Measurements from ENCODE around the gene KIZ.

The KIZ gene

DNA sequence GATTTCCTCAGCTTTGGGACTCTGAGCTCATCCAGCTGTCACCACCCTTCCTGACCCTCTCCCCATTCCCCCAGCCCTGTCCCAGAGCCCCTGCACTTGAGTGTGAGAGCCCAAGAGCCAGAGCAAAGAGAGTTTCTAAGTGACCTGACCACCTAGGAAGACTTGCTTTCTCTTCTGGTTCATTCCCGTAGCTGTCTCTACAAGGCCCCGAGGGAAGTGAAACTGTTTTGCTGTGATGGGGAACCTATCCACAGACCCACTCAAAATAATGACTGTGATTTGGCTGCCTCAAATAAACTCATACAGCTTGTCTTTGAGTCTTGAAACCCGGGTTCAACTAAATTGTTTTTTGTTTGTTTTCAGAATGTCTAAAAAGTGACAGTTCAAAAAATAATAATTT, 102.6 kb downstream of the KIZ start:
- TF ChIP-seq, protein P1, sequence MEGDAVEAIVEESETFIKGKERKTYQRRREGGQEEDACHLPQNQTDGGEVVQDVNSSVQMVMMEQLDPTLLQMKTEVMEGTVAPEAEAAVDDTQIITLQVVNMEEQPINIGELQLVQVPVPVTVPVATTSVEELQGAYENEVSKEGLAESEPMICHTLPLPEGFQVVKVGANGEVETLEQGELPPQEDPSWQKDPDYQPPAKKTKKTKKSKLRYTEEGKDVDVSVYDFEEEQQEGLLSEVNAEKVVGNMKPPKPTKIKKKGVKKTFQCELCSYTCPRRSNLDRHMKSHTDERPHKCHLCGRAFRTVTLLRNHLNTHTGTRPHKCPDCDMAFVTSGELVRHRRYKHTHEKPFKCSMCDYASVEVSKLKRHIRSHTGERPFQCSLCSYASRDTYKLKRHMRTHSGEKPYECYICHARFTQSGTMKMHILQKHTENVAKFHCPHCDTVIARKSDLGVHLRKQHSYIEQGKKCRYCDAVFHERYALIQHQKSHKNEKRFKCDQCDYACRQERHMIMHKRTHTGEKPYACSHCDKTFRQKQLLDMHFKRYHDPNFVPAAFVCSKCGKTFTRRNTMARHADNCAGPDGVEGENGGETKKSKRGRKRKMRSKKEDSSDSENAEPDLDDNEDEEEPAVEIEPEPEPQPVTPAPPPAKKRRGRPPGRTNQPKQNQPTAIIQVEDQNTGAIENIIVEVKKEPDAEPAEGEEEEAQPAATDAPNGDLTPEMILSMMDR (IDR thresholded peaks at IDR 0.05; ENCODE audit: low read depth, low read length) = no peak
- no peak overlapping the region for H3K4me3 ChIP-seq (ENCODE audit: low read depth, low read length)

DNA sequence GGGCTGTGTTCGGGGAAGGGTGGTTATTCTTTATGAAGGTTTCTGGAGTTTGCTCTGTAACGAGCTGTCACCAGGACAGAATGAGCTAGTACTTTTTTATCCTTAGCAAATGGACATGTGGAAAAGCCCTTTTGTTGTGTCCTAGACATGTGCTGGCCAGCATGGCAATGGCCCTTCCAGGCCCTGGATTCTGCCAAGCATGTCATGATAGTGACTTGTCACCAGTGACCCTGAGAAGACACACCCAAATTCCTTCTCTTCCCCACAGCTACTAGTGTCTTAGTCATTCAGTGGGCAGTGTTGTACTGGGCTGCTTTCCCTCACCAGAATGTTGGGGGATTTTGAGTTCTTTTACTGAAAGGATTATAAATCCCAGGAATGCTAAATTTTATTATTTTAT, 103.3 kb downstream of the KIZ start:
- TF ChIP-seq, protein P1 (IDR thresholded peaks at IDR 0.05; ENCODE audit: low read depth, low read length) = no peak
- no peak overlapping the region for H3K4me3 ChIP-seq (ENCODE audit: low read depth, low read length)

DNA sequence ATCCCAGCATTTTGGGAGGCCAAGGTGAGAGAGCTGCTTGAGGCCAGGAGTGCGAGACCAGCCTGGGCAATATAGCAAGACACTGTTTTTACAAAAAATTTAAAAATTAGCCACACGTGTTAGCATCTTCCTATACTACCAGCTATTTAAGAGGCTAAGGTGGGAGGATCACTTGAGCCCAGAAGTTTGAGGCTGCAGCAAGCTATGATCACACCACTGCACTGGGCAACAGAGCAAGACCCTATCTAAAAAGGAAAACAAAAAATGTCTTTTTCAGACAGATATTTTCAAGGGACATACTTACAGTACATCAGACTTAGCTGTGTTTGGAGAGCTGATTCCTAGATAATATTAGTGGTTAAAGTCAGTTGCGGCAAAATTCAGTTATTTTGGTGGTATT, 104.3 kb downstream of the KIZ start:
- TF ChIP-seq, protein P1 (IDR thresholded peaks at IDR 0.05; ENCODE audit: low read depth, low read length) = no peak
- H3K4me3 ChIP-seq (ENCODE audit: low read depth, low read length) = no peak overlapping the region

DNA sequence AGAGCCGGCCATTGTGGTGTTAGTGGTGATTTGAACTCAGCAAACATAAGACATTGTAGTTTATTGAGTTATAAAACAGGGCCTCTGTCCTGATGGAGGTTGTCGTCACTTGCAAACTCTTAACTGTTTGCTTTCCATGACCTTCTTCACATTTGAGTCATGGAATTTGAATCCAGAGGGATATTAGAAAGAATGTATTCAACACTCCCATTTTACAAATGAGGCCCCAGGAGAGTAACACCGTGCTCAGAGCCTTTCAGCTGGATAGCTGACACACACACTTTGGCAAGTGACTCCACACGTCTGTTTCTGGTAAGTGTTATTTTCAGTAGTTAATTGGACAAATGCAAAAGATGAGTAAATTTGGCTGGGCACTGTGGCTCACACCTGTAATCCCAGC, 104.8 kb downstream of the KIZ start:
- TF ChIP-seq, protein P1 (IDR thresholded peaks at IDR 0.05; ENCODE audit: low read depth, low read length) = no peak
- no peak overlapping the region for H3K4me3 ChIP-seq (ENCODE audit: low read depth, low read length)

DNA sequence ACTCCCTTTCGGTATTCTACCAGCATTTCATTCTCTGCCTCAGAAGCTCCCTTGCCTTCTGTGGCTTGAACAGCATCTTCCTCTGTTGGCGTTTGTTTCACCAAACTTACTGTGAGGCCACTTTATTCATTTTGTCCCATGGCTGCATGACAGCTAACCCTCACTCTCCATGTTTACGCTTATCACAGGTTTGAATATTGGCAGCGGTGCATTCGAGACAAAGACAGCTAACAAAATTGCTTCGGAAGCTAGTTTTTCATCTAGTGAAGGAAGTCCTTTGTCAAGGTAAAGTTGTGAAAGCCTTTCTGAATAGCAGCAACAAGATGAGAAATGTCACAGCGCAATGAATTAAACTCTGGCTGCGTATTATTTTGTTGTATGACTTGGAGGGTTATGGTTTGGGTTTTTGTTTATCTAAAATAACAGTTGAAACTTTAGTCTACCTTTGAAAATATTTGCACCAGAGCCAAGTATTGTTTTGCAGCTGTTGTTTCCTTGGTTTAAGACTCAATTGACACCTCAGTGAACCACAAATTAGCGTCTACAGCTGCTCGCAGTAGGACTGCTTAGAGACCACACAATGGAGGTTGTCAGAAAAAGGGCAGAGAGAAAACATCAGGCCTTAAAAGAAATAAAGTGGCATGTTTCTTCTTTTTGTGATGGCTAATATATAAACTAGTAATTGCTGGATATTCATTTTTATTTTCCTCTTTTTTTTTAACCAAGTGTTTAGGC, 106.8 kb downstream of the KIZ start:
- TF ChIP-seq, protein P1 (IDR thresholded peaks at IDR 0.05; ENCODE audit: low read depth, low read length) = no peak
- H3K4me3 ChIP-seq (ENCODE audit: low read depth, low read length) = no peak overlapping the region

DNA sequence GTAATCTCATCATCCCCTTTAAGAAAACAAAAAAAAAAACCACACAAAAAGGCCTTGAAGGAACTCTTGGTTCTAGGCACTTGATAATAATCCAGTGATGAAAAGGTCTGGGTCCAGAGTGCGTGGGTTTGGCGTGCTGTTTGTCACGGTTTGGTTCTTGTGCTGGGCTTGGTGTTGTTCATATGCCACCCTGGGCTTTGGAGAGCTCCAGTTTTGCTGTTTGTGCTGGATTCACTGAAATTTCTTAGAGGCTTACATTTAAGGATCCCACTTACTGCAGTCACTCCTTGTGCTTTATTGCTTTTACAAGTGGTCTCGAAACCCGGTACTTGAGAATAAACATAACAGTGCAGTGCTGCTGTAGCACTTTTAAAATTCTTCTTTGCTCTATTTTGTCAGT, 108.4 kb downstream of the KIZ start:
- TF ChIP-seq, protein P1 (IDR thresholded peaks at IDR 0.05; ENCODE audit: low read depth, low read length) = no peak
- H3K4me3 ChIP-seq (ENCODE audit: low read depth, low read length) = no peak overlapping the region

DNA sequence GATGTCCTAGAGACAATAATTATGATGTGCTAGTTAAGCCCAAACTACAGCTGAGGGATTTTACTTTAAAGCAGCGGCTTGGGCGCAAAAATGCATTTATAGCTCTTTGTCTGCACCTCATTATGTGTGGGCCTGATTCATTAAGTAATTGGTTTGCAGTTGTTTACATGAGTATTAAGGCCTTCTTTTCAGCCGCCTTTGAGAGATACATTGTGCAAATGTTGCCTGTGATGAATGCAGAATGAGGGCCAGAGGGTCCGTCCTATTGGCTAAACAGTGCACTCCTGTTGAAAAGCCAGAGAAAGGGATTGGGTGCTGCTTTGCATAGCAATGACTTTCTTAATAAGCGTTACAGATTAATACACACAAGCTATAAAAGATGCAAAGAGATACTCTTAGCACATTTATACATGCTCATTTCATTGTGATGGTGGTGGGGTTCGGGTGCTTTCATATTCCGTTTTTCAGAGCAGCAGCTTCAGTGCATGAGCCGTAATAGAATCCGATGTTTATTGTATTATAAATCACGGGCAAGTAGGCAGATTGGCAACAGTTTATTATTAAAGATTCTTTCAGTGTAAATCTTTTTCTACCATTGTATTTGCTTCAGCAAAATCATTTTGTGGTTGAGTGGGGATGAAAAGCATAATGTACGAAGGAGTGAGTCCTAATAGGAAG, 109.1 kb downstream of the KIZ start:
- H3K4me3 ChIP-seq (ENCODE audit: low read depth, low read length) = no peak overlapping the region

More for the DNA sequence above, 109.1 kb downstream of the KIZ start:
- TF ChIP-seq, protein P1 (IDR thresholded peaks at IDR 0.05; ENCODE audit: low read depth, low read length) = no peak
